Mesendoderm (in vitro differentiated cells): ENCODE measurements around the gene UMODL1.

ENCODE experiments used
- DNase-seq: peaks from one replicate; pipeline ENCODE4 v3.0.0; 2013
- H2AK5ac ChIP-seq: 2 replicates; pipeline ENCODE4 v1.6.1; 2013; ENCODE audit warnings: low read length, inconsistent platforms
- H2BK120ac ChIP-seq: 2 replicates; pipeline ENCODE4 v1.6.1; 2013; ENCODE audit warnings: low read depth, mild to moderate bottlenecking, low read length, moderate library complexity, mixed read lengths
- H2BK15ac ChIP-seq: replicated peaks from 2 replicates; pipeline ENCODE4 v1.6.1; 2013; ENCODE audit warnings: low read depth, mild to moderate bottlenecking, moderate library complexity
- H2BK5ac ChIP-seq: 2 replicates; pipeline ENCODE4 v1.6.1; 2013; ENCODE audit warnings: low read length, inconsistent platforms
- H3K18ac ChIP-seq: 2 replicates; pipeline ENCODE4 v1.6.1; 2013; ENCODE audit warnings: mild to moderate bottlenecking, low read length, mixed read lengths
- H3K23ac ChIP-seq: one replicate; pipeline ENCODE4 v1.6.1; 2013; ENCODE audit warnings: low read length
- H3K27ac ChIP-seq: 2 replicates; pipeline ENCODE4 v1.5.1; 2013; ENCODE audit warnings: low read depth, mild to moderate bottlenecking, inconsistent platforms, low read length, moderate library complexity
- H3K27me3 ChIP-seq: 2 replicates; pipeline ENCODE4 v1.6.1; 2013; ENCODE audit warnings: low read length, control low read depth, mild to moderate bottlenecking, inconsistent platforms; ENCODE audit not compliant: insufficient read depth, poor library complexity
- H3K36me3 ChIP-seq: 2 replicates; pipeline ENCODE4 v1.6.1; 2013; ENCODE audit warnings: low read length, inconsistent platforms; ENCODE audit not compliant: control insufficient read depth, insufficient read depth
- H3K4ac ChIP-seq: one replicate; pipeline ENCODE4 v1.6.1; 2013; ENCODE audit warnings: low read depth, mild to moderate bottlenecking, low read length, moderate library complexity
- H3K4me1 ChIP-seq: 2 replicates; pipeline ENCODE4 v1.6.1; 2013; ENCODE audit warnings: low read depth, low read length, inconsistent platforms; ENCODE audit not compliant: control insufficient read depth
- H3K4me2 ChIP-seq: 2 replicates; pipeline ENCODE4 v1.6.1; 2013; ENCODE audit warnings: low read length
- H3K4me3 ChIP-seq: 2 replicates; pipeline ENCODE4 v1.5.1; 2013; ENCODE audit warnings: mild to moderate bottlenecking, low read length
- H3K56ac ChIP-seq: one replicate; pipeline ENCODE4 v1.6.1; 2013; ENCODE audit warnings: low read length
- H3K79me1 ChIP-seq: 2 replicates; pipeline ENCODE4 v1.6.1; 2013; ENCODE audit warnings: low read length, inconsistent platforms
- H3K79me2 ChIP-seq: 2 replicates; pipeline ENCODE4 v1.6.1; 2013; ENCODE audit warnings: mild to moderate bottlenecking, low read length; ENCODE audit not compliant: control insufficient read depth, insufficient read depth
- H3K9ac ChIP-seq: 2 replicates; pipeline ENCODE4 v1.6.1; 2013; ENCODE audit warnings: low read length, inconsistent platforms
- H4K5ac ChIP-seq: one replicate; pipeline ENCODE4 v1.6.1; 2013; ENCODE audit warnings: low read length
- H4K8ac ChIP-seq: one replicate; pipeline ENCODE4 v1.6.1; 2013; ENCODE audit warnings: low read depth, mild to moderate bottlenecking, control low read depth, low read length, moderate library complexity
- whole genome bisulfite sequencing: extraction: QIAGEN DNeasy Blood & Tissue Kit; methylation state at CpG from one replicate; pipeline ENCODE4 v1.1.7; 2013; ENCODE audit warnings: low lambda C conversion rate, missing lambda C conversion rate; ENCODE audit not compliant: insufficient coverage; ENCODE audit errors: extremely low coverage; 5-methylcytosine and 5-hydroxymethylcytosine counted together

Gene UMODL1

GRCh38 chr21:42051788-42052187 lies 19.3 kb upstream of the UMODL1 start:
- no peak overlapping the region for H3K56ac ChIP-seq
- H2BK5ac ChIP-seq: no peak overlapping the region
- no peak overlapping the region for H3K4ac ChIP-seq
- H2AK5ac ChIP-seq: no peak overlapping the region
- H4K8ac ChIP-seq: no peak overlapping the region
- H3K79me1 ChIP-seq: no peaks in the 10 kb centered on the region
- no peak overlapping the region for H3K18ac ChIP-seq
- H3K27me3 ChIP-seq: no peaks in the 10 kb centered on the region
- no peak for DNase-seq
- H3K4me2 ChIP-seq: no peak overlapping the region
- no peak overlapping the region for H4K5ac ChIP-seq
- H2BK120ac ChIP-seq: no peak overlapping the region
- no CpG with 5 or more reads among the region's 9 CpGs for WGBS
- H3K36me3 ChIP-seq: no peaks in the 10 kb centered on the region
- H3K23ac ChIP-seq: no peak overlapping the region
- H3K27ac ChIP-seq: no peak overlapping the region
- no peaks in the 10 kb centered on the region for H3K4me1 ChIP-seq
- no peak overlapping the region for H3K4me3 ChIP-seq
- no peak overlapping the region for H3K9ac ChIP-seq
- H3K79me2 ChIP-seq: no peaks in the 10 kb centered on the region
- H2BK15ac ChIP-seq: no peak overlapping the region

- Histone ChIP-seq H3K56ac (no peak overlapping the region), H3K79me2 (no peaks in the 10 kb centered on the region), H2BK120ac (no peak overlapping the region), H3K4me1 (no peaks in the 10 kb centered on the region), H3K27me3 (no peaks in the 10 kb centered on the region), H2BK15ac (no peak overlapping the region), H3K36me3 (no peaks in the 10 kb centered on the region), H2BK5ac (no peak overlapping the region), H3K4me3 (no peak overlapping the region), H3K23ac (no peak overlapping the region), H3K4ac (no peak overlapping the region), H3K18ac (no peak overlapping the region), H3K9ac (no peak overlapping the region), H4K5ac (no peak overlapping the region), H3K27ac (no peak overlapping the region), H2AK5ac (no peak overlapping the region), H4K8ac (no peak overlapping the region), H3K4me2 (no peak overlapping the region), H3K79me1 (no peaks in the 10 kb centered on the region)
- WGBS: no CpG with 5 or more reads among the region's 9 CpGs
- DNase-seq: no peak
Observed at GRCh38 chr21:42055425-42055824, 15.7 kb upstream of the UMODL1 start.

GRCh38 chr21:42056468-42056867 lies 14.6 kb upstream of the UMODL1 start:
- Histone ChIP-seq H2BK120ac (no peak overlapping the region), H3K18ac (no peak overlapping the region), H3K9ac (no peak overlapping the region), H3K4me3 (no peak overlapping the region), H3K79me2 (no peaks in the 10 kb centered on the region), H3K4me2 (no peak overlapping the region), H3K4ac (no peak overlapping the region), H3K79me1 (no peaks in the 10 kb centered on the region), H3K36me3 (no peaks in the 10 kb centered on the region), H2BK15ac (no peak overlapping the region), H3K4me1 (no peaks in the 10 kb centered on the region), H3K56ac (peak overlapping the region; percentile 15), H4K8ac (no peak overlapping the region), H2AK5ac (no peak overlapping the region), H2BK5ac (no peak overlapping the region), H3K23ac (no peak overlapping the region), H3K27ac (no peak overlapping the region), H4K5ac (no peak overlapping the region), H3K27me3 (no peaks in the 10 kb centered on the region)
- DNase-seq: no peak
- WGBS: no CpG with 5 or more reads among the region's 11 CpGs

GRCh38 chr21:42056996-42057689 lies 14.0 kb upstream of the UMODL1 start:
- no peak overlapping the region for H2AK5ac ChIP-seq
- H3K79me2 ChIP-seq: no peaks in the 10 kb centered on the region
- H3K27ac ChIP-seq: no peak overlapping the region

GRCh38 chr21:42057851-42058437 lies 13.2 kb upstream of the UMODL1 start:
- Histone ChIP-seq H2BK15ac (no peak overlapping the region), H3K9ac (no peak overlapping the region), H2BK5ac (no peak overlapping the region), H3K56ac (no peak overlapping the region), H3K79me1 (no peaks in the 10 kb centered on the region), H3K36me3 (no peaks in the 10 kb centered on the region), H2AK5ac (no peak overlapping the region), H3K27me3 (no peaks in the 10 kb centered on the region), H2BK120ac (no peak overlapping the region), H3K79me2 (no peaks in the 10 kb centered on the region), H3K4me3 (no peak overlapping the region), H4K5ac (no peak overlapping the region), H3K27ac (no peak overlapping the region), H3K18ac (no peak overlapping the region), H3K4ac (no peak overlapping the region), H3K23ac (no peak overlapping the region), H4K8ac (no peak overlapping the region), H3K4me1 (no peaks in the 10 kb centered on the region), H3K4me2 (no peak overlapping the region)
- DNase-seq: no peak
- no CpG with 5 or more reads among the region's 11 CpGs for WGBS

More at GRCh38 chr21:42056996-42057689, 14.0 kb upstream of the UMODL1 start:
- WGBS: no CpG with 5 or more reads among the region's 17 CpGs
- no peak overlapping the region for H3K4me2 ChIP-seq
- no peak overlapping the region for H3K56ac ChIP-seq
- no peaks in the 10 kb centered on the region for H3K4me1 ChIP-seq
- H4K5ac ChIP-seq: no peak overlapping the region
- no peak for DNase-seq
- H3K9ac ChIP-seq: no peak overlapping the region
- no peak overlapping the region for H2BK120ac ChIP-seq
- H3K36me3 ChIP-seq: no peaks in the 10 kb centered on the region
- no peak overlapping the region for H4K8ac ChIP-seq
- H3K18ac ChIP-seq: no peak overlapping the region
- H2BK5ac ChIP-seq: no peak overlapping the region
- no peaks in the 10 kb centered on the region for H3K79me1 ChIP-seq
- H3K4me3 ChIP-seq: no peak overlapping the region
- H2BK15ac ChIP-seq: no peak overlapping the region
- no peak overlapping the region for H3K4ac ChIP-seq
- H3K23ac ChIP-seq: no peak overlapping the region
- no peaks in the 10 kb centered on the region for H3K27me3 ChIP-seq
